CD4-positive, alpha-beta T cell treated with Interleukin-10 for 1 hour (primary cell): ENCODE measurements around the gene TRRAP.
"Not testable (repeated sequence)": the region's sequence is repeated elsewhere in the genome, so short reads cannot be mapped to it uniquely, and the experiment has no call there.

Source experiments
- DNase-seq: peaks from one replicate; pipeline ENCODE4 v3.0.0-alpha.2; 2020

The TRRAP gene

DNA sequence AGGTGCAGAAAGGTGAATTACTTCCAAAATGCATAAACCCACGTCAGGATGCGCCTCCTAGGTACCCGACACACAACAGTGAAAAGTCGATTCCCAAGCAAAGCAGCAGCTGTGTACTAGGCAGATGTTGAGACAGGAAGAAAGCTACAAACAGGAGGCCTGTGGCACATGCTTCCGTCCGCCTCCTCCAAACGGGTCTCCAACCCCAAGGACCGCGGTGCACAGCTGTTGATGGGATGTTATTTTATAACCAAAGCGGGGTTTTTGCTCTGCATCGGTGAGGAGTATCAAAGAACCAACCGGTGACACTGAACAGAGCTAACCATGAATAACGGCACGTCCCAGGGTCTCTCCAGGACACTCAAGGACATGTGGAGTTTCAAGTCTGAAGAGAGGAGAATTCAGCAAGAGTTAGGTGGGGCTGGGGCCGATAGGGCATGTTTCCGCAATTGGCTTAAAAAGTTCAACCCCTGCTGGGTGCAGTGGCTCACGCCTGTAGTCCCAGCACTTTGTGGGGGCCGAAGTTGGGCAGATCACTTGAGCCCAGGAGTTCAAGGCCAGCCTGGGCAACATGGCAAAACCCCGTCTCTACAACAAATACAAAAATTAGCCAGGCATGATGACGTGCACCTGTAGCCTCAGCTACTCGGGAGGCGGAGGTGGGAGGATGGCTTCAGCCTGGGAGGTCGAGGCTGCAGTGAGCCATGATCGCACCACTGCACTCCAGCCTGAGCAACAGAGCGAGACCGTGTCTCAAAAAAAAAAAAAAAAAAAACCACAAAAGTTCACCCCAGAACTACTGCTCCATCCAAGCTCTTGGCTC, 157.6 kb downstream of the TRRAP start:
- DNase-seq: no peak

DNA sequence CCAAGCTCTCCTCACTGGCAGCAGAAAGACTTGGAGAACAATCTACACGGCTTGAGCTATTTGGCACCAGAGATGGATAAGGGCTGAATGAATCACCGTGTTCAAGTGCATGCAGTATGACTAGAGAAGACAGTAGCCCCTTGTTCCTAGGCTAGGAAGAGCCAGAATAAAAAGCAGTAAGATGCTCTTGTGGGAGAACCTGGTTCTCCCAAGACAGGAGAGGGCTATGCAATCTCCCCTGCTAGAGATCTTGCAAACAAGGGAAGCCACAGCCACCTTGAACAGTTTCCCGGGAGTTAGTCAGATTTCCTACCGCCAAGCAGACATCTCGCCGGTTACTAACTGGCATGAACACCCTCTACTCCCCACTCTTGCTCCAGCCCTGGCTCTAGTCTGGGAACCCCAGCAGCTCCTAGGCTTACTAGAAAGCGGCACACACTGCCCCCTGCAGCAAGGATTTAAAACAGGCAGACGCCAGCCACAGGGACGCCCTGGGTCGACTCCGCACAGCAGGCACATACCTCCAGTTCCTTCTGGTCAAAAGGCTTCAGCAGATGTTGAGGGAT, 158.3 kb downstream of the TRRAP start:
- no peak for DNase-seq

GRCh38 chr7:99037327-99037940, 159.1 kb downstream of the TRRAP start:
- DNase-seq: no peak

GRCh38 chr7:99038086-99038855, 159.9 kb downstream of the TRRAP start:
- no peak for DNase-seq

GRCh38 chr7:99039384-99039891, 161.1 kb downstream of the TRRAP start:
- no peak for DNase-seq

DNA sequence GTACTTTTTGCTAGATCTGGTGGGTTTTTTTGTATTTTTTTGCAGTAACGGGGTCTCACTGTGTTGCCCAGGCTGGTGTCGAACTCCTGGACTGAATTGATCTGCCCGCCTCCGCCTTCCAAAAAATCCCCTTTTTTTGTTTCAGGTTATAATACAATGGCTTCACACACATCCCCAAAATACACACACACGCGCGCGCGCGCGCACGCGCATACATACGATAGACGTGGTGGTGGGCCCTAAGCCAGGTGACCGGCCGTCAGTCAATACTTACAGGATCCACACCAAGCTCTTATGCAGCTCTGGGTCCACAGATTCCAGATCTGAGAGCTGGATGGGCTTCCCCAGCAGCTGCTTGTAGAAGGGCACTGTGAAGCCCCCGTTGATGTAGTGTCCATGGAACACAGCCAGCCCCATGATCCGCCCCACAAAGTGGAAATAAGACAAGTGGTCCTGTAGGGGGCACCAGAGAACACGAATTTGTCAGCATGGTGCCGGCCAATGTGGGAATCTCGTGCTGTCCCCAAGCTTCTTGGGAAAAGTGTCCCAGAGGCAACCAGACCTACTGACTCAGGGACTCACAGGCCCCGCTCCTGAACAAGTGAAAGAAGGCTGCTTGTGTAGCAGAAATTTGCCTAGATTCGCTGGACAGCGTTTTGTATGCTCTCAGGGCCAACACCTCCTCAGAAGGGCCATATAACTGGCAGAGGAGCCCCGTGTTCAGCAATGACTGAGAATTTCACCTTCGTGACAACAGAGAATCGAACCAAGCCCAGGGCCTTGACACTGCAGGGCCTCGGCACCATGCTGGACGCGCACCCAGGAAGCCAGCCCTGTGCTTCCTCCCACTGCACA, 162.0 kb downstream of the TRRAP start:
- peak; percentile 68 for DNase-seq

DNA sequence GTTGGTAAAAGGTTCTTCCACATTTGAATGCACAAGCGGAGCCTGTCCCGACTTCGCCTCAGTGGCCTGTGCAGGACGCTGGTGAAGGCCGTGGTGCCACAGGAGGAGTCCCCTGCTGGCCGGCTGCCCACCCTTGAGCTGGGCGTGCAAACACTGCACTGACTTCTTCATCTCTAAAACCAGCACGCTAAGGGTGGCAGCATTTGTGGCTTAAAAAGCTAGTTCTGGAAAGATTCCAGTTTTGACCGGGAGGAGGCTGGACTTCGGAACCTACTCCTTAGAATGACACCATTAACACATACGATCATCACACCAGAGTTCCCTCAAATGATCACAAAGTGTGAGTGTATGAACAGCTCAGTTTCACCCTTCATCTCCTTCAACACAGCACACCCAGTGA, 163.2 kb downstream of the TRRAP start:
- no peak for DNase-seq

DNA sequence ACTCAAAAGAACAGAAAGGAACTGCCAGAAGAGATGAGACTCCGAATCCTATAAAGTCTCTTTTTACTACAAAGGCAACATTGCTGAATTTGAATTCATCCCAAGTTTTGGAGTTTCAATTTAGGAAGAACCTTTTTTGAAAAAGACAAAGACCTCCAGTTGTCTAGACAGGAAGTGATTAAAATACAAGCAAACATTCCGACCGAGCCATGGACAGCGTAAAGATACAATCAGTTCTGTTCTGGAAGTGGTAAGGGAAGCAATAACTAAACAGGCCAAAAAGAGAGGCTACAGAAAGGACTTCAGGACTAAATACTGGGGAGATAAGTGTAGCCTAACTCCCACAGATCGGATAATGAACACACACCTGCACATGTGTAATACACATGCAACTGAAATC, 164.6 kb downstream of the TRRAP start:
- no peak for DNase-seq

DNA sequence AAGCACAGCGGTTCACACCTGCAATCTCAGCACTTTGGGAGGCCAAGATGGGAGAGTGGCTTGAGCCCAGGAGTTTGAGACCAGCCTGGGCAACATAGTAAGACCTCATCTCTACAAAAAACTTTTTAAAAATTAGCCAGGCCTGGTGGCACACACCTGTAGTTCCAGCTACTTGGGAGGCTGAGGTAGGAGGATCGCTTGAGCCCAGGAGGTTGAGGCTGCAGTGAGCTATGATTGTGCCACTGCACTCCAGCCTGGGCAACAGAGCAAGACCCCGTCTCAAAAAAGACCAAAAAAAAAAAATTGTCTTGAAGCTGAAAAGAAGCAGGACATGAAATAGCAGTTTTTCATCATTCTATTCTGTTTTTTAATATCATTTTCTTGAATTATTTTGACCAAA, 166.5 kb downstream of the TRRAP start:
- DNase-seq: not testable (repeated sequence)

DNA sequence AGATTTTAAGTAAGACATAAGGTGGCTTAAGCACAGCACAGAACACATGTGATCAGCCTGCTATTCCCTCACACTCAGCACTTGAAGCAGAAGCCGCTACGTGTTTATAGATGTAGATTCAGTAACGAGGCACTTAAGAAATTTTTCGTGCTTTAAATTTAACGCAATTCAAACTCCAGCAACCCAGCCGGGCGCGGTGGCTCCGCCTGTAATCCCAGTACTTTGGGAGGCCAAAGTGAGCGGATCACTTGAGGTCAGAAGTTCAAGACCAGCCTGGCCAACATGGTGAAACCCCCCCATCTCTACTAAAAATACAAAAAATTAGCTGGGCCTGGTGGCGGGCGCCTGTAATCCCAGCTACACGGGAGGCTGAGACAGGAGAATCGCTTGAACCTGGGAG, 167.9 kb downstream of the TRRAP start:
- not testable (repeated sequence) for DNase-seq

- no peak for DNase-seq
These were observed 168.4 kb downstream of the TRRAP start for GRCh38 chr7:99046722-99047121.

GRCh38 chr7:99047526-99048077, 169.3 kb downstream of the TRRAP start:
- DNase-seq: no peak

- no peak for DNase-seq
These were observed 172.6 kb downstream of the TRRAP start for GRCh38 chr7:99050971-99051370.

DNA sequence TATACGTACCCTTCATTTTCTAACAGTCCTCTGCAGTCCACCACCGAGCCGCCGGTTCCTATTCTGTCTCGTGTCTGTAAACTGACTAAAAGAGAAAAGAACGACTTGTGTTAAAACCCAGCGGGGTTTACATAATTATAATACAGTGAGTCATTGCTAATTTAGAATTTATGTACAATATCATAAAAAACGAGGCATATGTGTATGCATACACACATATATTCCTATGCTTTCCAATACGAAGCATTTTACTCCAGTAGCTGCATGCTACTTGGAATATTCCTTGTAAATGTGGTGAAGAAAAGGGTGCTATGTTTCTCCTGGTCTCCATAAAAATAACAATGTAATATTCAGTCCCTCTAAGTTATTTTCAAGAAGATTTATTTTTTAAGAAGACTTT, 176.4 kb downstream of the TRRAP start:
- no peak for DNase-seq

DNA sequence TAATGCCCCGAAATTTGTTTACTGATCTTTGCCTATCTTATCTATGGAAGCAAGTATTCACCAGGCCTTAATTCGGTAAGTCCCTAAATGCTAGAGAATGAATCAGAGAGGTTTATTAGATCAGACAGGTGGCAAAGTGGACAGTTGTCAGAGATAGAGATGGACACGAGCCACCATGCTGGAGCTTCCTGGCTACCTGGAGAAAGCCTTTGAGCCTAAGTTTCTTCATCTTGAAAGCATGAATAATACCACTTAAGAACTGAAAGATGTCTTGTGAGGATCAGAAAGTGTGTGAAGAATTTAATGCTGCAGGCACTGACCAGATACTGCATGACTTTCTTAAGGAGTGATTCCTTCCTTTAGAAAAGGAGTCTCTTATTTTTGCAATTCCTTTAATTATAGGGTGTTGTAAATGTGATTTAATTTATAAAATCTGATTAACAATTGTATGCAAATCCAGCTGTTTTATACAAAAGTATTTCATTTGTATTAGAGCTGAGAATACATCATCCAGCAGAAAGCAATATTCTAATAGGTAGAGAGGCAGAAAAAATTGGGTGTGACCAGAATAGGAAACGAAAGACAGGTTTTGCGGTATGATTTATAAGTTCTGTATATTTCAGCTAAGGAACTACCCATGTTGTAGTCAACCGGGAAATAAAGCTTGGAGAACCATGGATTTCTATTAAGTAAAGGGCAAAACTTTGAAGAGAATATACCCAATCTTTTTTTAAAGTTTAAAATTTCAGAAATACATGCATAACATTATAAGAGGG, 182.9 kb downstream of the TRRAP start:
- DNase-seq: no peak
